Neutrophil (primary cell): ENCODE data around the gene NAIF1.
A peak's percentile ranks its signal among the peaks of the same experiment; 100 is the strongest.
"Not testable (repeated sequence)": the region's sequence is repeated elsewhere in the genome, so short reads cannot be mapped to it uniquely, and the experiment has no call there.

Experiments used
- H3K27ac ChIP-seq: fragments of 200-600 bp; sonication (generic); 2 replicates; pipeline ENCODE4 v1.5.1; 2016; ENCODE audit warnings: mild to moderate bottlenecking, moderate library complexity
- H3K27me3 ChIP-seq: fragments of 200-600 bp; sonication (generic); 2 replicates; pipeline ENCODE4 v1.6.0; 2016; ENCODE audit warnings: mild to moderate bottlenecking
- H3K36me3 ChIP-seq: fragments of 200-600 bp; sonication (generic); 2 replicates; pipeline ENCODE4 v1.5.1; 2017
- H3K4me1 ChIP-seq, 2 experiments: fragments of 200-600 bp in 1 of 2; sonication (generic) in 1 of 2; 1 replicate in 1 of 2; 2 replicates in 1 of 2; pipeline versions ENCODE4 v1.5.1 to v1.6.1; 2013 to 2016; ENCODE audit warnings: low read depth in 1 of 2, low read length in 1 of 2, mild to moderate bottlenecking in 1 of 2, moderate library complexity in 1 of 2; ENCODE audit not compliant: control insufficient read depth in 1 of 2, insufficient read depth in 1 of 2
- H3K4me3 ChIP-seq, 2 experiments: fragments of 200-600 bp in 1 of 2; sonication (generic) in 1 of 2; 1 replicate in 1 of 2; 2 replicates in 1 of 2; pipeline ENCODE4 v1.5.1; 2013 to 2016; ENCODE audit warnings: low read depth in 1 of 2, low read length in 1 of 2, mild to moderate bottlenecking in 1 of 2, moderate library complexity in 1 of 2
- H3K9me3 ChIP-seq: fragments of 200-600 bp; sonication (generic); 2 replicates; pipeline ENCODE4 v1.5.1; 2016
- TF ChIP-seq, protein P1 (sequence below): fragments of 200-600 bp; sonication (generic); IDR thresholded peaks from 2 replicates; pipeline ENCODE4 v1.5.1; 2016; ENCODE audit warnings: antibody characterized with exemption

NAIF1 gene

DNA sequence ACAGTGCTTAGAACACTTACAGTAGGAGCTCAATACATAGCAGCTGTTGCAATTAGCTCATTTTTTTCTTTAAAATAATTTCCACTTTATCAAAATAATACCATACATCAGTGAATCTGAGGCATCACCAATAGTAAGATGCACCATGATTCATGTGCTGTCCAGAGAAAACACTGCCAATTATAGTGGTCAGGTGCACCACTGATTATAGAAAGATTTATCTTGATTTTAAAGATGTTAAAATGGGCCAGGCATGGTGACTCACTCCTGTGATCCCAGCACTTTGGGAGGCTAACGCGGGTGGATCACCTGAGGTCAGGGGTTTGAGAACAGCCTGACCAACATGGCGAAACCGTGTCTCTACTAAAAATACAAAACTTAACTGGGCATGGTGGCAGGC is 39.4 kb downstream of the NAIF1 start:
- Histone ChIP-seq H3K27me3 (peaks cover 9% of the 10 kb centered on the region), H3K4me1 (peaks cover 22 to 27% of the 10 kb centered on the region in 2 experiments), H3K36me3 (no peaks in the 10 kb centered on the region), H3K27ac (peak overlapping the region; percentile 86), H3K4me3 (peak overlapping the region; percentile 5 to 37), H3K9me3 (no peaks in the 10 kb centered on the region)
- TF ChIP-seq, protein P1, sequence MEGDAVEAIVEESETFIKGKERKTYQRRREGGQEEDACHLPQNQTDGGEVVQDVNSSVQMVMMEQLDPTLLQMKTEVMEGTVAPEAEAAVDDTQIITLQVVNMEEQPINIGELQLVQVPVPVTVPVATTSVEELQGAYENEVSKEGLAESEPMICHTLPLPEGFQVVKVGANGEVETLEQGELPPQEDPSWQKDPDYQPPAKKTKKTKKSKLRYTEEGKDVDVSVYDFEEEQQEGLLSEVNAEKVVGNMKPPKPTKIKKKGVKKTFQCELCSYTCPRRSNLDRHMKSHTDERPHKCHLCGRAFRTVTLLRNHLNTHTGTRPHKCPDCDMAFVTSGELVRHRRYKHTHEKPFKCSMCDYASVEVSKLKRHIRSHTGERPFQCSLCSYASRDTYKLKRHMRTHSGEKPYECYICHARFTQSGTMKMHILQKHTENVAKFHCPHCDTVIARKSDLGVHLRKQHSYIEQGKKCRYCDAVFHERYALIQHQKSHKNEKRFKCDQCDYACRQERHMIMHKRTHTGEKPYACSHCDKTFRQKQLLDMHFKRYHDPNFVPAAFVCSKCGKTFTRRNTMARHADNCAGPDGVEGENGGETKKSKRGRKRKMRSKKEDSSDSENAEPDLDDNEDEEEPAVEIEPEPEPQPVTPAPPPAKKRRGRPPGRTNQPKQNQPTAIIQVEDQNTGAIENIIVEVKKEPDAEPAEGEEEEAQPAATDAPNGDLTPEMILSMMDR: no peak

GRCh38 chr9:128026773-128027541 is 40.2 kb downstream of the NAIF1 start:
- H3K27ac ChIP-seq: peak overlapping the region; percentile 86
- H3K9me3 ChIP-seq: no peaks in the 10 kb centered on the region
- H3K36me3 ChIP-seq: no peaks in the 10 kb centered on the region
- peaks cover 9% of the 10 kb centered on the region for H3K27me3 ChIP-seq
- TF ChIP-seq, protein P1: no peak
- H3K4me3 ChIP-seq: peak overlapping the region; percentile 5 to 37
- H3K4me1 ChIP-seq: peaks cover 30 to 33% of the 10 kb centered on the region in 2 experiments

- H3K4me3 ChIP-seq: peak overlapping the region in 1 of 2 experiments; percentile 37
- H3K27ac ChIP-seq: peak overlapping the region; percentile 86
- peaks cover 9% of the 10 kb centered on the region for H3K27me3 ChIP-seq
- peaks cover 31 to 33% of the 10 kb centered on the region in 2 experiments for H3K4me1 ChIP-seq
- TF ChIP-seq, protein P1: no peak
- no peaks in the 10 kb centered on the region for H3K9me3 ChIP-seq
- H3K36me3 ChIP-seq: no peaks in the 10 kb centered on the region
These were observed 40.8 kb downstream of the NAIF1 start for GRCh38 chr9:128026255-128026772.

DNA sequence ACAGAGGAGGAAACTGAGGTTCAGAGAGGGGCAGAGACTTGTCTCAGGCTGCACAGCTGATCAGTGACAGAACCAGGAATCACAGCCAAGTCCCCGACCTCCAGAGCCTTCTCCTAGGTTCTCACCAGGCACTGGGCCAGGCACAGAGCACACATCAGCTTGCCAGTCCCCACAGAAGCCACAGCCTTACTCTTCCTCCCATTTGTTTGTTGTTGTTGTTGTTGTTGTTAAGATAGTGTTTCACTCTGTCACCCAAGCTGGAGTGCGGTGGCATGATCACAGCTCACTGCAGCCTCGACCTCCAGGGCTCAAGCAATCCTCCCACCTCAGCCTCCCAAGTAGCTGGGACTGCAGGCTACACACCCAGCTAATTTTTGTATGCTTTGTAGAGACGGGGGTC is 41.4 kb downstream of the NAIF1 start:
- no peaks in the 10 kb centered on the region for H3K36me3 ChIP-seq
- no peaks in the 10 kb centered on the region for H3K9me3 ChIP-seq
- peaks cover 31 to 33% of the 10 kb centered on the region in 2 experiments for H3K4me1 ChIP-seq
- TF ChIP-seq, protein P1: no peak
- no peak overlapping the region for H3K27ac ChIP-seq
- H3K4me3 ChIP-seq: no peak overlapping the region
- H3K27me3 ChIP-seq: peaks cover 9% of the 10 kb centered on the region

- peaks cover 31 to 33% of the 10 kb centered on the region in 2 experiments for H3K4me1 ChIP-seq
These were observed 42.3 kb downstream of the NAIF1 start for GRCh38 chr9:128024761-128025308.

DNA sequence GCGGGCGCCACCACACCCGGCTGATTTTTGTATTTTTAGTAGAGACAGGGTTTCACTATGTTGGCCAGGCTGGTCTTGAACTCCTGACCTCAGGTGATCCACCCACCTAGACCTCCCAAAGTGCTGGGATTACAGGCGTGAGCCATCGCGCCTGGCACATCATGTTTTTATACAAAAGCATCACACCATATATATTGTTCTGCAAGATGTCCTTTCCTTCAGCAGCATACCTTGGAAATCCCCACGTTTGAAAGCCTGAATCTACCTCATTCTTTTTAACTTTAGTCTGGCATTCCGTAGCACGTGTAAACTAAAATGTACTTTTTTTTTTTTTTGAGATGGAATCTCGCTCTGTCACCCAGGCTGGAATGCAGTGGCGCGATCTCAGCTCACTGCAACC is 43.4 kb downstream of the NAIF1 start:
- H3K36me3 ChIP-seq, H3K9me3 ChIP-seq, H3K4me3 ChIP-seq, H3K27ac ChIP-seq, H3K27me3 ChIP-seq: not testable (repeated sequence)
- peaks cover 31 to 33% of the 10 kb centered on the region in 2 experiments for H3K4me1 ChIP-seq

More at GRCh38 chr9:128024761-128025308, 42.3 kb downstream of the NAIF1 start:
- Histone ChIP-seq H3K27ac (no peak overlapping the region), H3K9me3 (no peaks in the 10 kb centered on the region), H3K4me3 (no peak overlapping the region), H3K27me3 (peaks cover 9% of the 10 kb centered on the region), H3K36me3 (no peaks in the 10 kb centered on the region)
- TF ChIP-seq, protein P1: no peak
